ENCODE data around the gene HSFX1.

HSFX1 gene

DNA sequence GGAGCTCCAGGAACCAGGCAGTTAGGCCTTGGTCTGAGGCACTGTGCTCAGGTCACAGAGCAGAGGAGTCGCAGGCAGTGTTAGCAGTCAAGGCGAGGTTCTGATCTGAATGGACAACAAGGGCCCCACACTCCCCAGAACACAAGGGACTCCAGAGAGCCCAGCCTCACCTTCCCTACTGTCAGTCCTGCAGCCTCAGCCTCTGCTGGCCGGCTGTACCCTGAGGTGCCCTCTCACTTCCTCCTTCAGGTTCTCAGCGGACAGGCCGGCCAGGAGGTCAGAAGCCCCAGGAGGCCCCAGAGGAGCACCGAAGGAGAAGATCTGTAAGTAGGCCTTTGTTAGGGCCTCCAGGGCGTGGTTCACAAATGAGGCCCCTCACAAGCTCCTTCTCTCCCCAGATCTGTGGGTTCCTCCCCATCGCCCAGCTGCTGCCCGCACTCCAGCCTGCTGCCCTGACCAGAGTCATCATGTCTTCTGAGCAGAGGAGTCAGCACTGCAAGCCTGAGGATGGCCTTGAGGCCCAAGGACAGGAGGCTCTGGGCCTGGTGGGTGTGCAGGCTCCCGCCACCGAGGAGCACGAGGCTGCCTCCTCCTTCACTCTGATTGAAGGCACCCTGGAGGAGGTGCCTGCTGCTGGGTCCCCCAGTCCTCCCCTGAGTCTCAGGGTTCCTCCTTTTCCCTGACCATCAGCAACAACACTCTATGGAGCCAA is 34.0 kb downstream of the HSFX1 start:
- DNase-seq, result peak; percentile 13

DNA sequence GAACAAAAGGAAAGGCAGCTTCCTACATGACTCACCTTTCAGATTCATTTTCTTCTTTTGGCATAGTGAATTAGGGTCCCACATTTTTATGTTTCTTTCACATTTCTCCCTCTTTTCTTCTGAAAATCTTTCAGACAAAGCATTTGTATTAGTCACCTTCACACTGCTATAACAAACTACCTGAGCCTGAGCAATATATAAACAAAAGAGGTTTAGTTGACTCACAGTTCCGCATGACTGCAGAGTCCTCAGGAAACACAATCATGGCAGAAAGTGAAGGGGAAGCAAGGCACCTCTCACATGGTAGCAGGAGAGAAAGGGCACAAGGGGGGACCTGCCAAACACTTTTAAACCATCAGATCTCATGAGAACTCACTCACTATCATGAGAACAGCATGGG is 44.8 kb downstream of the HSFX1 start:
- no peak for DNase-seq

DNA sequence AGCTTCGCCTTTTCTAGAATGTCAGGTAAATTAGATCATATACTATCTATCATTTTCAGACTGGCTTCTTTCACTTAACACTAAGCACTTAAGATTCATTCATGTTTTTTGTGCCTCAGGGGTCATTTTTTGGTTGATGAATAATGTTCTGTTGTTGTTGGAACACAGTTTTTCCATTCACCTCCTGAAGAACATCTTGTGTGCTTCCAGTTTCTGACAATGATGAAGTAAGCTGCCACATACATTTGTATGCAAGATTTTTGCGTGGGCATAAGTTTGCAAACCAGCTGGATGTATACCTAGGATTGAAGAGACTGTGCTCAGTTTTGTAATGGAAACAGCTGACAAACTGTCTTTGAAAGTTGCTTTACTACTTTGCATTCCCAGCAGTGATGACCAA is 45.5 kb downstream of the HSFX1 start:
- no peak for DNase-seq

DNA sequence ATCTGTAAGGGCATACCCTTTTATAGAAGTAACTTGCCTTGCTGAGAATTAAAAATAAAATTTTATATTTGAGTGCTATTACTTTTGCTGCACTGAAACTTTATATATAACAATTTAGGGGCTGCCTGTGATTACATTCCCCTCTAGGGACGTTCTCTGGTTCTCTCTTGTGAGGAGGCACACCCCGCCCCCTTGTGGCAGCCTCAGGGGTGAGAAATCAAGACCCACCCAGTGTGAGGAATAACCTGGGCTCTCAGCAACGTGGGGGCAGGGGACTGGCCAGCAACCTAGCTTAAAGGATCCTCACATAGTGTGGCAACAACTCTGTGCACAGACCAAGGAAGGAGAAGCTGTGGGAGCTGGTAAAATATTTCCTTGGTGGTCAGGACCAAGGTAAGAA is 51.6 kb downstream of the HSFX1 start:
- DNase-seq, result peak; percentile 30

Data from RPMI8226 (cell line).